ENCODE data around the gene RFXANK.
"Not testable (repeated sequence)": the region's sequence is repeated elsewhere in the genome, so short reads cannot be mapped to it uniquely, and the experiment has no call there.

RFXANK gene

GRCh38 chr19:19192078-19192882 lies at the start of gene RFXANK, which contains the start of gene BORCS8:
Gene RFXANK, plus strand, starts transcription at chr19:19192258. Its CDS starts 1,689 bp downstream, at chr19:19193947.
Gene BORCS8, minus strand, starts transcription at chr19:19192152. Its CDS starts 35 bp downstream, at chr19:19192117.
- DNase-seq (ENCODE audit: low read depth) = peak; percentile 96

DNA sequence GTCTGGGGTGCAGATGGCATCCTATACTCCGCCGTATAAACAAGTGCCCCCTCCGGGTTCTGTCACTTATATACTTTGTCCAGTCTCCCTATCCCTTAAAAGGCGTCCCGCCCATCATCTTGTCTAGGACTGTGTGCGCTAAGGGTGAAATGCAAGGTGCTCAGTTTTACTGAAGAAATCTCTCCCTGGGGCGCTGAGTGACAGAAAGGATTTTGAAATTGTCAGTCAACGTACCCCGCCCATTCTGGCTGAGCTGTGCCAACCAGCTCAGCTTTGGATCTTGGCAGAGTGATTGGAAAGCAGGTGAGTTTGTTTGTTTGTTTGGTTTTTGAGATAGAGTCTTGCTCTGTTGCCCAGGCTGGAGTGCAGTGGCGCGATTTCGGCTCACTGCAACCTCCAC lies 49.7 kb upstream of the RFXANK start:
- no peak for DNase-seq (ENCODE audit: low read depth)

- DNase-seq (ENCODE audit: low read depth) = no peak
Observed at GRCh38 chr19:19145281-19145680, 46.8 kb upstream of the RFXANK start.

GRCh38 chr19:19145684-19146608 lies 46.1 kb upstream of the RFXANK start:
- DNase-seq (ENCODE audit: low read depth) = peak; percentile 80

DNA sequence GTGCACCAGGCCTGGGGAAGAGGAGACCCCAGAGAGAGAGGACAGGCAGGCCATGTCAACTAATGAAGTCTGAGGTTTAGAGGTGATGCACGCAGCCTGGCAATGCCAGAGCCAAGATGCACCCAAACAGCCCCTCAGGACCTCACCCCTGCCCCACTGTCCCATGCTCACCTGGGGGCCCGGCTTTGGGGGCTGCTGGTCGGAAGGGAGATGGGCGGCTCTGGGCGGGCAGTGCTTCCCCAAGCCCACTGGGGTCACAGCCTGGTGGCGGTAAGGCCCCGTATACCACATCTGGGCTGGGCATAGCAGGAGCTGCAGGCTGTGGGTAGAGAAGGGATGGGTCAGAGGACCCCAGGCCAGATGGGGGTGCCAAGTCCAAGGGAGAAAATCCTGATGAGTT lies 45.2 kb upstream of the RFXANK start:
- DNase-seq (ENCODE audit: low read depth) = no peak

DNA sequence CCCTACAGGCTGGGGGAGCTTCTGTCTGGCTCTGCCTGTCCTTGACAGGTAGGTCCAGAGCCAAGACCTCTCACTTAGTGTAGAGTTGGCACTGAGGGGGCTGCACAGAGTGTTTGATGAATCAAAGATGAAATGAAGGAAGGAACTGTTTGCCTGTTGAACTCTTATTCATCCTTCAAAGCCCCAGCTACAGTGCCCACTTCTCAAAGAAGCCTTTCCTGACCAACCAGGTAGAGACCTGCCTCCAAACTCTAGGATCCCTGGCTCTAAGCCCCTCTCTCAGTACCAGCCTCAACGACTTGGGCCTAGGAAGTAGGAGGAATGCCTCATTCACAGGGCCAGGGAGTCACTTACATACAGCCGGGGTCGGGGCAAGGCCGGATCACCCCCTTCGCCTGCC lies 44.7 kb upstream of the RFXANK start:
- no peak for DNase-seq (ENCODE audit: low read depth)

GRCh38 chr19:19148504-19148903 lies 43.6 kb upstream of the RFXANK start:
- not testable (repeated sequence) for DNase-seq (ENCODE audit: low read depth)

GRCh38 chr19:19149435-19149834 lies 42.6 kb upstream of the RFXANK start:
- DNase-seq (ENCODE audit: low read depth) = no peak

DNA sequence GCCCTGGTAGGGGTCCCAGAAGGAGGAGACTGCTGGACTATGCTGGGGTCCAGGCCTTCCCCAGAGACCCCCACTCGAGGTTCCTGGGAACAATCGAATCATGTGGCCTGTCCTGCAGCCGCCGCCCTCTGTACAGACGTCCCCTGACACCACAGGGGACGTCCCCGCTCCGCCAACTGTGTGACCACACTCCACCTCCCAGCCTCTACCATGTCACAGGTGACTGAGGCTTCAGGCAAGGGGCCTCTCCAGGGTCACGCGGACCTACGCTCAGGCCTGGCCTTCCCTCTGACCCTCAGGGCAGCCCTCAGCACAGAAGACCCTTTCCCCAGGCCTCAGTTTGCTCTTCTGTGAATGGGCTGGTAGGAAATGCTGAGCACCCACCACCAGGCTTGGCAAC lies 40.6 kb upstream of the RFXANK start:
- no peak for DNase-seq (ENCODE audit: low read depth)

- no peak for DNase-seq (ENCODE audit: low read depth)
Observed at GRCh38 chr19:19152668-19153384, 39.2 kb upstream of the RFXANK start.

- DNase-seq (ENCODE audit: low read depth) = no peak
Observed at GRCh38 chr19:19154768-19155494, 37.1 kb upstream of the RFXANK start.

GRCh38 chr19:19155495-19156219 lies 36.4 kb upstream of the RFXANK start:
- DNase-seq (ENCODE audit: low read depth) = no peak

- DNase-seq (ENCODE audit: low read depth) = no peak
Observed at GRCh38 chr19:19157808-19158207, 34.2 kb upstream of the RFXANK start.

DNA sequence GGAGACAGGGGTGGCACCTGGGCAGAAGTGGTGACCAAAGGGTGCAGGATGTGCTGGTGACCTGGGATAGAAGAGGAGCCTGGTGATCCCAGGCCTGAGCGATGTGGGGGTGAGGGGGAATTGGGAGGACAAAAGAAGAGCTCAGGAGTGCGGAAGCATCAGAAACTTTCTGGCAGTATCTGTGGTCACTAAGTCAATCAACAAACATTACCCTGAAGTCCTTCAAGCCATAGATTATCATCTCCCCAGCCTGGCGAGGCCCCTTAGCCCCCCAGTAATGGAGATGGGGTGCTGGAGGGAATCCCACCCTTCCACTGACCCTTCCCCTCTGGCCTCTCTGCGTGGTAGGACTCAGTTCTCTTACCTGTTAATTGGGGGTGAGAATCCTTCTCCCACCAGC lies 32.5 kb upstream of the RFXANK start:
- DNase-seq (ENCODE audit: low read depth) = no peak

DNA sequence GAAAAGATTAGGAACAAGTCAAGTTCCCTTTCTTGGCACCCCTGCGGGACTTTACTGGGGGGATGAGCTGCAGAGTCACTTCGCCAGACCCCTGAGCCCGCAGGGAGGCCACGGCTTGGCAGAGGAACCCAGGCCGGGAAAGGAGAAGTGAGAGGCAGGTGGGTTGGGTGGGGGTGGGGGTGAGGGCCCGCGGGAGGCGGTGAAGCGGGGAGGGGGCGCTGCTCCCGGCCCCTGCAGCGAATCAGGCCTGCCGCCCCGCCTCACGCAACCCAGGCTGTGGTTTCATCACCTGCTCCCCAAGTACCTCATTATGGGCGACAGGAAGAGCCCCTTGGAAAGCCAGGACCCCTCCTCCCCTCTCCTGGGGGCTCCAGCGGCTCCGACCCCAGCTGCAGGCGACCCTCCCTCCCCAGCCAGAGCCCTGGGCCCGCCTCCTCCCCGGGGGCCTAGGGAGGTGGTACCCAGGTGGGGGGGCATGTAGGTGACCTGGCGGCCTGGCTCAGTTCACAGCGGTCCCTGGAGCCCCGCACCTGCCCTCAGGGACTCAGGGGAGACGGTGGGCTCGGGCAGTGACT lies 31.5 kb upstream of the RFXANK start:
- no peak for DNase-seq (ENCODE audit: low read depth)

- DNase-seq (ENCODE audit: low read depth) = no peak
Observed at GRCh38 chr19:19162495-19162894, 29.6 kb upstream of the RFXANK start.

DNA sequence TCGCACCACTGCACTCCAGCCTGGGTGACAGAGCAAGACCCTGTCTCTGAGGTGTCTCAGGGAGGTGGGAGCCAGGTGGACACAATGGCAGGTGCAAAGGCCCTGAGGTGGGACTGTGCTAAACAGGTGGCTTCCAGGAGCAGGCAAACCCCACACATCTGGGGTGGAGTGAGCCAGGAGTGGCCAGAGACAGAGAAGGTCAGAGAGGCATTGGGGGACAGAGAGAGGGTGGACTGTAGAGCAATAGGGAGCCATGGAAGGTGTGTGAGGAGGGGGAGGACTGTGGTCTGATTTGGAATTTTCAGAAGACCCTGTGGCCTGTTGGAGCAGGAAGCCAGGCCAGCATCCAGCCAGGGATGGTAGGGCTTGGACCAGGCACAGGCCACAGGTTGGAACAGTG lies 26.7 kb upstream of the RFXANK start:
- DNase-seq (ENCODE audit: low read depth) = no peak

DNA sequence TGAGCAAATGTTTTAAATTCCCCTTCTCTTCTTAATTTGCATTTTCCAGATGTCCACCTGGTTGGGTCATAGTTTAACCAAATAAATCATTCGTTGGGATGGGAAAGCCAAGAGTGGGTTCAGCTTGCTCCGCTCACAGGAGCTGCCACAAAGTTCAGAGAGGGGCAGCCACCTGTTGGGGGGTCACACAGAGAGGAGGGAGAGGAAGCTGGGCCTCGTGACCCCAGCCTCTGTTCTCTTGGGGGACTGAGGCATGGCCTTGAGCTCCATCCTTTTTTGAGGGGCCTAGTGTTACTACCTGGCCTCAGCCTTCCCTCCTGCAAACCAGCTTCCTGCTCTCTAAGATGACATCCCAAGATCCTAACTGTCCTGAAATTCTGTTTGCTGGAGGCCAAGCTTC lies 24.4 kb upstream of the RFXANK start:
- DNase-seq (ENCODE audit: low read depth) = no peak

DNA sequence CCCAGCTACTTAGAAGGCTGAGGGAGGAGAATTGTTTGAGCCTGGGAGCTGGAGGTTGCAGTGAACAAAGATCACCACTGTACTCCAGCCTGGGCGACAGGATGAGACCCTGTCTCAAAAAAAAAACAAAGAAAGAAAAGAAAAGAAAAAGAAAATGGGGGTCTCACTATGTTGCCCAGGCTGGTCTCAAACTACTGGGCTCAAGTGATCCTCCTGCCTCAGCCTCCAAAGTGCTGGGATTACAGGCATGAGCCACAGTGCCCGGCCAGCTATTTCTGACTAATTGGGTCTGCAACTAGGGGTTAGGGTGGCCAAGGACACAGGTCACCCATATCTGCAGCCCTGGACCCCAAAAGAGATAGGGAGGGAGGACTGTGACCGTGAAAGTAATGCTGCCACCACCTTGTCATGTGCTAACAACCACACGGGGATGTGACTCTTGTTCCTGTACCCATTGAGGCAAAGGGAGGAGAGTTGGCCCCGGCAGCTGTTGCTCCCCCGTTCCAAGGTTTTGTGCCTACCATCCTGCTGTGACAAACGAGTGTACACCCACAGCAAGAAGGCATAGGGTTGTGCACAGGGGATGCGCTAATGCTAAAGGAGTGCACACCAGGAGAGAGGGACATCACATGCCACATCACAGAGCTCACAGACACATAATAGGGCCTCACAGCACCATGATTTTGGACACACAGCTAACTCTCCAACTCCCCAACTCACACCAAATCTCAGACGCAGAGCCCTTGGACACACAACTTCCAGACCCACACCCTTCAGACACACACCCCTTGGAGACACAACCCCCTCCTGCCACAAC lies 22.6 kb upstream of the RFXANK start:
- DNase-seq (ENCODE audit: low read depth) = no peak

Measured in activated T-helper 9 cell treated with anti-CD3 and anti-CD28 coated beads, Interleukin-2, amount 50 U/mL, for 16 hours (primary cell).